ENCODE data around the gene COL18A1.
"Not testable (repeated sequence)": the region's sequence is repeated elsewhere in the genome, so short reads cannot be mapped to it uniquely, and the experiment has no call there.

COL18A1 gene

DNA sequence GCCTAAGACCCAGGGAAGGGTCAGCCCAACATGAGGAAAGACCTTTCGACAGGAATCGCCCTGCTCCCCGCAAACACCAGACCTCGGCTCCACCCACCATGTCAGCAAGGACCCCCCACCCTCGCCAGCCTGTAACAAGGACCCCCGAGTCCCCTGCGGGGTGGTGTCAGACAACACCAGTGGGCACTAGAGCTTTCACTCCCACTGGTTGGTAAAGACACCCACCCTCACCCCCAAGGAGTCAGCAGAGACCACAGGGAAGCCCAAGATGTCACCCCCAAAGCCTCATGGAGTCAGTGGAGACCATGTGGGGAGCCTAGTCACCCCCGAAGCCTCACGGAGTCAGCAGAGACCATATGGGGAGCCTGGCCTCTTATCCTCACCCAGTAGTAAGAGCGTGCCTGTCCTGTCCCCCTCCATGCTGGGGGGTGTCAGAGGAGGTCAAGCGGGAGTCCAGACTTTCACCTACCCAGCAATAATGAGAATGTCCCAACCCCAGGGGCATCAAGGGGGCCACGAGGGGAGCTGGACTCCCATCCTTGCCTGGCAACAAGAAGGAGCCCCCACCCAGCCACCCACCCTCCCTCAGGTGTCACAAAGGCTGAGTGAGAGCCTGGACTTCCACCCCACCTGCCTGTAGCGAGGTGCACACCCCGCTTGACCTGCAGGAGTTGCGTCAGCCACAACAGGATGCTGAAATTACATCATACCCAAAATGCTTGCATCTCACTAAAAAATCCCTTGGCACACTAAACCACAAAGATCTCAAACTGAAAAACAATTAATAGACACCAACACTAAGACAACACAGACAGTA lies 112.5 kb downstream of the COL18A1 start:
- DNase-seq (ENCODE audit: low read depth in 2 of 2) = no peak

DNA sequence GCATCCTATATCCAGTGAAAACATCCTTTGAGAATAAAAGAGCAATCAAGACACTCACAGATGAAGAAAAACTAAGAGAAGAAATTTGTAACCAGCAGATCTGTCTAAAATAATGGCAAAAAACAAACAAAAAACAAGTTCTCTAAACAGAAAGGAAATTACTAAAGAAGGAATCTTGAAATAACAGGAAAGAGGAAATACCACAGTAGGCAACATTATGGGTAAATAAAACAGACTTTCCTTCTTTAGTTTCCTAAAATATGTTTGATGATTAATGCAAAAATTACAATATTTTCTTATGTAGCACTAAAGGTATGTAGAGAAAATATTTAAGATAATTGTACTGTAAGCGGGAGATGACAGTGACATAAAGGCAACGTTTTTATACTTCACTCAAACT lies 113.8 kb downstream of the COL18A1 start:
- DNase-seq (ENCODE audit: low read depth in 2 of 2) = no peak

DNA sequence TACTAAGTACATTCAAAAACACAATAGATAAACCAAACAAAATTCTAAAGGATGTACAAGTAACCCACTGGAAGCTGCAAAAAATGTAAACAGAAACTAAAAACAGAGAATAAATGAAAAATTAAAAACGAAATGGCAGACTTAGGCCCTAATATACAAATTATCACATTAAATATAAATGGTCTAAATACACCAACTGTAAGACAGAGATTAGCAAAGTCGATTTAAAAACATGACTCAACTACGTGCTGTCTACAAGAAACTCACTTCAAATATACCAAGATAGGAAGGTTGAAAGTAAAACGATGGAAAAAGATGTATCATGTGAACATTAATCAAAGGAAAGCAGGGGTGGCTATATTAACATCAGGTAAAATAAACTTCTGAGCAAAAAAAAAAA lies 114.2 kb downstream of the COL18A1 start:
- DNase-seq (ENCODE audit: low read depth in 2 of 2) = no peak

DNA sequence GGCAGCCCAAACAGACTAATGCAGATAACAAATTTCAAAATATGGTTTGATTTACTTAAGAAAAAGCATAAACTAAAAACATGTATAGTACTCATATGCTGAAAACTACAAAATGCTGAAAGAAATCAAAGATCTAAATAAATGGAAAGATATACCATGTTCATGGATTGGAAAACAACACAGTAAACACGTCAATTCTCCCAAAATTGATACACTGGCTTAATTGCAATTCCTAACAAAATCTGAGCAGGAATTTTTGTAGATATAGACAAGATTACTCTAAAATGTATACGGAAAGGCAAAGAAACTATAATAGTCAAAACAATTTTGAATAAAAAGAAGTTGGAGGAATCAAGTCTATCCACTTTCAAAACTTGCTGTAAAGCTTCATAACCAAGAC lies 116.3 kb downstream of the COL18A1 start:
- DNase-seq (ENCODE audit: low read depth in 2 of 2) = no peak

DNA sequence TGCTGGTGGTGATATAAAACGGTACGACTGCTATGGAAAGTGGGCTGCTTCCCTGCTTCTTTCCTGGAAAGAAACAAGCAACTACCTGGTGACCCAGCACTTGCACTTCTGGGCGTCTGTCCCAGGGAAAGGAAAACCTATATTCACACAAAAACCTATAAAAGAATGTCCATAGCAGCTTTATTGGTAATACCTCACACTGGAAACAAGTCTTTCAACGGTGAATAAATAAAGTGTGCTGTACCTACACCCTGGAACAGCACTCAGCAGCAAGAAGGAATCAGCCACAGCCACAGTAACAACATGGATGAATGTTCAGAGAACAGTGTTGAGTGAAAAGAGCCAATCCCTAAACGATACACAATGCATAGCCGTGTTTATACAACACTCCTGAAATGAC lies 117.4 kb downstream of the COL18A1 start:
- DNase-seq (ENCODE audit: low read depth in 2 of 2) = no peak

DNA sequence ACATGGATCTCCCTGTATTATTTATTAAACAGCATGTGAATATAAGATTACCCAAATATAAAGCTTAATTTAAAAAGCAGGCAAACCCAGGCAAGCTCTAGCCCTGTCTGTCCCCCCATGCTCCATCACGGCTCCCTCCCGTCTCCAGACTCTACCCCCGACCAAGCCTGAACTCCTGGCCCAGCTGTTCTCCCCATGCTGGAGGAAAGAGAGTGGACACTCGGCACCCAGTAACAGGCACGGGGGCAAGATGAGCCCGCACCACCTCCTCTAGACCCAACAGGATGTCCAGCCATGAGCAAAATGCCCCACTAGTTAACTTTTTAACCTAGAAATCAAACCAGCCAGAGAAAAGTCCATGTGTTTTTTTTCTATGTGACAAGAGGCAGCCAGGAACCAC lies 118.0 kb downstream of the COL18A1 start:
- DNase-seq (ENCODE audit: low read depth in 2 of 2) = no peak

DNA sequence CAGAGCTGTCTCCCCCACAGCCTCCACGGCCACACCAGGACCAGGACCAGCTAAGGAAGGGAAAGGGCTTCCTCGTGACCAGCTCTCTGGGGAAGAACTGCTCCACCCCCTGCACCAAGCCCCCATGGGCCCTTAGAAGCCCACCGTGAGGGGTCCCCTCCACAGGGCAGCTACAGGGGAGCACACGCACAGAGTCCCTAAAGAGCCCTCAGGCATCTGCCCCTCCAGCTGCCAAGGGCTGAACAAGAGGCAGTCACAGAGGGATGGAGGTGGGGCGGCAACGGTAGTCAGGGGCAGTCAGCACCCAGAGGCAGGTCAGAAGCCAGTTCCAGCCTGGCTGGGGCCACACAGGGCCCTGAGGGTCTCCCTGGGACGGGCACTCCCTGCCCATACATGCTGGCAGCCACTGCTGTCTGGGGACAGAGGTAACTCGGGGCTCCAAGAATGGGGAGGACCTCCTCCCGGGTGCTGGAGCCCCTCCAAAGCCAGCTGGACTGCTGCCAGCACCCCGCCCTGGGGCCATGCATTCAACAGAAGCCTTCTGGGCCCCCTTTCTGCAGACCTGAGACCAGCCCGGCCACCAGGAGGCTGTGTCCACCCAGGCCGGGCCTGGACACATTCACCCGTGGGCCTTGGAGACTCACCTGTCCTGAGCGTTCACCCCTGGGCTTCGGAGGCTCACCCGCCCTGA lies 118.6 kb downstream of the COL18A1 start:
- no peak for DNase-seq (ENCODE audit: low read depth in 2 of 2)

DNA sequence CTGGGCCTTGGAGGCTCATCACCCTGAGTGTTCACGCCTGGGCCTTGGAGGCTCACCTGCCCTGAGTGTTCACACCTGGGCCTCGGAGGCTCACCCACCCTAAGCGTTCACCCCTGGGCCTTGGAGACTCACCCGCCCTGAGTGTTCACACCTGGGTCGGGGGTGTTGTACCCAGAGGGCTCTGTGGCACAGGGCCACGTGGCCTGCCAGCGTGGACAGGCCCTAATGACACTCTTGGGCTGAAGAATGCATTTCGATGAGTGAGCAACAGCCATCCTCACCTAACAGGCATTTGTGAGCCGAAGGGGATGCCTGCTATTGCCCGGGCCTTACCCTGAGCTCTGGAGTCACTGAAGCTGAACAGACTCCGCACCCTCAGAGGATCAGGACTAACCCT lies 119.8 kb downstream of the COL18A1 start:
- no peak for DNase-seq (ENCODE audit: low read depth in 2 of 2)

DNA sequence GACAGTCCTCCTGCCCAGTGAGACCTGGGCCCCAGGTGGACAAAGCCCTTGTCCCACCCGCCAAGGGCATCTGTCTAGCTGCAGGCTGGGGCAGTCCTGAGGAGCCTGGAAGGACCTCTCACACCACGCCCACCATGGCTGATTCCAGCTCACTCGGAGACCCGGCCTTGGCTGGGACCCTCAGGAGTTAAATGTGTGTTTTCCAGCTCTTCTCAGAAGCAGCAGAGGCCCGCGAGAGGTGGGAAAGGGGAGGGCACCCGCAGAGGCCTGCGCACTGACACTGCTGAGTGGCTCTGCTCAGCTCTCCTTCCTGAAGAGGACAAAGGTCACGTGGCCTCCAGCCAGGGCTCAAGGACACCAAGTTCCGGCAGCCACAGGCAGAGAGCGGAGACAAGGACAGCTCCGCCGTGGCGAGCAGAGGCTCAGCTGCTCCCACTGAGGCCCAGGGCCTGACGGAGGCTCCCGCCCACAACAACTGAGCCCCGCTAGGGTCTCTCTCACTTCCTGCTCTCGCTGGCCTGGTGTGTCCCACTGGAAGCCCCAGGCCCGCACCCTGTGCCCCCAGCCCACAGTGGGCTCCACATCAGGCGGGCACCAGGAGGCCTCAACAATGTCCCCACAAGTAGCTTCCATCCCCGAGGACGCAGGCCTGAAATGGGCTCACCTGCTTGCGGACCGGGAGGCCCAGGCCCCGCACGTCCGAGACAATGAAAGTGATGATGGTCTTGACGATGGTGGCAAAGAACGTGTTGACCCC lies 120.4 kb downstream of the COL18A1 start:
- DNase-seq (ENCODE audit: low read depth in 2 of 2) = no peak

DNA sequence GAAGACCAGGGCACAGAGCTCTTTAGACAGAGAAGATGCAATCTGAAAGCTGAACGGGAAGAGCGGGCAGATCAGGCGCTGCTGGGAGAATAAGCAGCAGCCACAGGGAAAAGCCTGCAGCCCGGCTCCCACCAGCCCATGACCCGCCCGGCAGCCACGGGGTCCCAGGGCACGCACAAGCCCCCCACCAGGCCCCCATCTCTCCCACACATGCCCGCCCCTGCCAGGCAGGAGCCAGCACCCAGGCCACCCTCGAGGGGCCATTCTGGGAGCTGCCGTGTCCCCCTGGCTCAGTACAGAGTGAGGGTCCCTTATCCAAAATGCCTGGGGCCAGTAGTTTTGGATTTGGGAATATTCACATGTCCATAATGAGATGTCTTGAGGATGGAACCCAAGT lies 120.9 kb downstream of the COL18A1 start:
- DNase-seq (ENCODE audit: low read depth in 2 of 2) = no peak

DNA sequence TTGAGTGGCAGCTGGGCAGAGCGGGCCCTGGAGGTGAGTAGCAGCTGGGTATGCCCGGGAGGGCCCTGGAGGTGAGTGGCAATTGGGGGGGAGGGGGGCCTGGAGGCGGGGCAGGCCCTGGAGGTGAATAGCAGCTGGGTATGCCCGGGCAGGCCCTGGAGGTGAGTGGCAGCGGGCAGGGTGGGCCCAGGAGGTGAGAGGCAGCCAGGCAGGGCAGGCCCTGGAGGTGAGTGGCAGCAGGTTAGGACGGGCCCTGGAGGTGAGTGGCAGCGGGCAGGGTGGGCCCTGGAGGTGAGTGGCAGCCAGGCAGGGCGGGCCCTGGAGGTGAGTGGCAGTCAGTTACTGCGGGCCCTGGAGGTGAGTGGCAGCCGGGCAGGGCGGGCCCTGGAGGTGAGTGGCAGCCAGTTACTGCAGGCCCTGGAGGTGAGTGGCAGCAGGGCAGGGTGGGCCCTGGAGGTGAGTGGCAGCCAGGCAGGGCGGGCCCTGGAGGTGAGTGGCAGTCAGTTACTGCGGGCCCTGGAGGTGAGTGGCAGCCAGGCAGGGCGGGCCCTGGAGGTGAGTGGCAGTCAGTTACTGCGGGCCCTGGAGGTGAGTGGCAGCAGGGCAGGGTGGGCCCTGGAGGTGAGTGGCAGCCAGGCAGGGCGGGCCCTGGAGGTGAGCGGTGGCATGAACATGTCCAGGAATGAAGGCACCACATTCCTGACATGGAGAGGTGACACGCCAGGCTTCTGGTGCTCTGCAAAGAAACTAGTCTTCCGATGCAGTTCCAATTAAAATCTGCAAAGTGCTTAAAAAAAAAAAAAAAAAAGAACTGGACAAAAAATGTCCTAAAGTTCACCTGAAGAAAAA lies 122.4 kb downstream of the COL18A1 start:
- not testable (repeated sequence) for DNase-seq (ENCODE audit: low read depth in 2 of 2)

DNA sequence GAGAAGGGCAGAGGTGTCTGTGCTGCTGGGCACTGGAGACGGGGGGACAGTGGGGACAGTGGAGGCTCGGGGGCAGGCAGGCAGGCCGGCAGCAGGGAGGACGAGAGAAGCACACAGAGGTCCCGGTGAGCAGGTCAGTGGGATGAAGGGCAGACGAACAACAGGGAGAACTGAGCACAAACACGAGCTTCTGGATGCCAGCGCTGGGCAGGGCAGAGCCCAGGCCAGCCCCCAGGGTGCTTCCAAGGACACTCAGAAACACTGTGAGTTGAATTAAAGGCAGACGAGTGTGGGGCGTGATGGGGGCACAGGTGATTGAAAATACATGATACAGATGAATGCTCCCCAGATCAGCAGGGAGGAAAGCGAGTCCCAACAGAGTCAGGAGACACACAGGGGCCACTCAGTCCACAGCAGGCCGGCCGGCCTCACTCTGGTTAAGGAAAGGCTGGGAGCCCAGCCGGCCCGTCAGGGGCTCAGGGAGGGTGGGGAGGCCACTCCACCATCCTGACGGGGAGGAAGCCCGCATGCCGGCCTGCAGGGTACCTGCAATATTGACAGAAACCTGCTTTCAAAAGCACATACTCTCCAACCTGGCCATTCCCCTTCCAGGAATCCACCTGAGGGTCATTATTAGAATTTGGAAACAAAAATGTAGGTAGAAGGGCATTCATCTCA lies 123.2 kb downstream of the COL18A1 start:
- no peak for DNase-seq (ENCODE audit: low read depth in 2 of 2)

DNA sequence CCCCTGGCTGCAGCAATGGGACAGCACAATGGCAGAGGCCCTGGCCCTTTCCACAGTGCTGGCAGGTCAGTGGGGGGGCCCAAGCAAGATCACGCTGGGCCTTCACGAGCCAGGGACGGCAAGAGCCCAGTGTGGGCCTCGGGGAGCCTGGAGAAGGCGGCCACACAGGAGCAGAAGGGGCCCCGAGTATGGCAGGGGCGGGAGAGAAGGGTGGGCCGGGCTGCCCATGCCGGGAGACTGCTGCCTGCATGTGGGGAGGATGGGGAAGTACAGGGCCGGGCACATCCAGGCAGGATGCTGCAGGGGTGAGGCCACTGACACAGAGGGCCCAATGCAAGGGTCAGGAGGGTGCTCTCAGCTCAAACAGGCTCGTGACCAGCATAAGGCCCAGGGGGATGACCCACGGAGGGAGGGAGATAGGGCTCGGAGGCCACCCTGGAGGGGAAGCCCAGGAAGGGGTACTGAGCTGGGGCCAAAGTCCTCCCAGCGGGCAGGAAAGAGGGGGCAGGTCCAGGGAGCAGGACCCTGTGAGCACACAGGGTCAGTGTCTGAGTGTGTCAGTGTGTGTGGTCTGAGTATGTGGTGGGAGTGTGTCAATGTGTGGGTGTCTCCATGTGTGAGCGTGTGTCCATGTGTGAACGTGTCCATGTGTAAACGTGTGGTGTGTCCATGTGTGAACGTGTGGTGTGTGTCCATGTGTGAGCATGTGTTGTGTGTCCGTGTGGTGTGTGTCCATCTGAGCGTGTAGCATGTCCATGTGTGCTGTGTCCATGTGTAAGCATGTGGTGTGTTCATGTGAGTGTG lies 124.2 kb downstream of the COL18A1 start:
- DNase-seq (ENCODE audit: low read depth in 2 of 2) = no peak

DNA sequence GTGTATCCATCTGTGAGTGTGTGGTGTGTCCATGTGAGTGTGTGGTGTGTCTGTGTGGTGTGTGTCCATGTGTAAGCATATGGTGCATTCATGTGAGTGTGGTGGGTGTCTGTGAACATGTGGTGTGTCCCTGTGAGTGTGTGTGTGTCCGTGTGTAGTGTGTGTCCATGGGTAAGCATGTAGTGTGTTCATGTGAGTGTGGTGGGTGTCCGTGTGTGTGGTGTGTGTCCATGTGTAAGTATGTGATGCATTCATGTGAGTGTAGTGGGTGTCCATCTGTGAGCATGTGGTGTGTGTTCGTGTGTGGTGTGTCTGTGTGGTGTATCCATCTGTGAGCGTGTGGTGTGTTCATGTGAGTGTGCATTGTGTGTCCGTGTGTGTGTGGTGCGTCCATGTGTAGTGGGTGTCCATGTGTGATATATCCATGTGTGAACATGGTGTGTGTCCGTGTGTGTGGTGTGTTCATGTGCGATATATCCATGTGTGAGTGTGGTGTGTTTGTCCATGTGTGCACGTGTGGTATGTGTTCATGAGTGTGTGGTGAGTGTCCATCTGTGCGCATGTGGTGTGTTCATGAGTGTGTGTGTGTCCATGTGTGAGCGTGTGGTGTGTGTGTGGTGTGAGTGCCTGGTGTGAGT lies 124.9 kb downstream of the COL18A1 start:
- DNase-seq (ENCODE audit: low read depth in 2 of 2) = no peak

DNA sequence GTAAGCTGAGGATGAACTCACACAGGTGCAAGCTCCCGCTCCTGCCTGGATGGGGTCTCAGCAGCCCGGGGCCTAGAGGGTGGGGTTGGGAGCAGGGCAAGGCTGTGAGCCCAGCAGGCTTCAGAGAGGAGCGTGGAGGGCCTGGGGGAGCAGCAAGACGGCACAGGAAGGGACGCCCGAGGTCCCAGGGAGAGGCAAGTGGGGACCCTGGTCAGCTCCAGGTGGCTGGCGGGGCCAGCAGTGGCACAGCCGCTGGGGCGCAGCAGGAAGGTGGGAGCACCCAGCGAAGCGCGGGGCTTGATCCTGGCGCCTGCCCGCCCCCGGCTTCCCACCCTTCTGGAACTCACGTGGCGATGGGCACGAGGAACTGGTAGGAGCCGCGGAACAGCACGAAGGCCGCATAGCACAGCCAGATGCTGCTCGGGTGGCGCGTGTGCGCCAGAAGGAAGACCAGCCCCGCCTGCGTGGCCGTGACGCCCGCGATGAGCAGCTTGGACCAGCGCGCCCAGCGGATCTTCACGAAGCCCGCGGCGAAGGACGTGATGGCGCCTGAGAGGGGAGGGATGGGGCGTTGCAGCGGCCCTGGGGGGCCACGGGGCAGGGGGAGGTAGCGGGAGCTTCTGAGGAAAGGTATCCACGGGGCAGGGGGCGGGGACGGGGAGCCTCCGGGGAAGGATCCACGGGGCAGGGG lies 125.6 kb downstream of the COL18A1 start:
- DNase-seq (ENCODE audit: low read depth in 2 of 2) = no peak

DNA sequence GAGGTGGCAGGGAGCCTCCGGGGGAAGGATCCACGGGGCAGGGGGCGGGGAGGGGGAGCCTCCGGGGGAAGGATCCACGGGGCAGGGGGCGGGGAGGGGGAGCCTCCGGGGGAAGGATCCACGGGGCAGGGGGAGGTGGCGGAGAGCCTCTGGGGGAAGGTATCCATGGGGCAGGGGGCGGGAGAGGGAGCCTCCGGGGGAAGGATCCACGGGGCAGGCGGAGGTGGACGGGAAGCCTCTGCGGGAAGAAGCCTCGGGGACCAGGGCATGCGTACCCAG lies 126.1 kb downstream of the COL18A1 start:
- not testable (repeated sequence) for DNase-seq (ENCODE audit: low read depth in 2 of 2)

DNA sequence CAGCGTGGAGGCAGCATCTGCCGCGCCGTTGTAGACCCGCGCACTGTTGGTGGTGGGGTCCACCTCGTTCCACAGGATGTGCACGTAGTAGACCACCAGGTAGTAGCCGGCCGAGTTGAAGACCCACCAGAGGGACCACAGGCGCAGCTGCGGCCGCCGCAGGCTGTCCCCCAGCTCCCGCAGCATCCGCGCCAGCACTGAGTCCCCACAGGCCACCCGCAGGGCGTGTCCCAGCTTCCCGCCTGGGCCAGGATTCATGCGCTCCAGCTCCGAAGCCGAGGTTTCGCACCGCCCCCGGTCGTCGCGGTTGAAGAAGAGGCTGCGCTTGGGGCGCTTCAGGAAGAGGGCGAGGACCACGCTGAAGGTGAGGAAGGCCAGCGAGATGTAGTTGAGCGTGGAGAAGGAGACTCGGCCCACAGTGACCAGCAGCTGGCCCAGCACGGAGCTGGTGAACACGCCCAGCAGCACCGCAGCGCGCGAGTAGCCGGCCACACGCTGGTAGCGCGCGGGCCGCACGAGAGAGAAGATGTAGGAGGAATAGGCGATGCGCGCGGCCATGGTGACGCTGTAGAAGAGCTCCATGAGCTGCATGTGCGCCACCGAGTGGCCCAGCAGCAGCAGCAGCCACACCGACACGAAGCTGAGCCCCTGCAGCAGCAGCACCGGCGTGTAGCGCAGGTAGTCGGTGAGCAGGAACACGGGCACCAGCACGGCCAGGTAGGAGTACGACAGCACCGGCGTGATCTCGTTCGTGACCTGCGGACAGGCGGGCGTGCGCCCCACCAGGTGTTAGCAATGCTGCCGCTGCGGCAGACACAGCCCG lies 126.6 kb downstream of the COL18A1 start:
- DNase-seq (ENCODE audit: low read depth in 2 of 2) = no peak

DNA sequence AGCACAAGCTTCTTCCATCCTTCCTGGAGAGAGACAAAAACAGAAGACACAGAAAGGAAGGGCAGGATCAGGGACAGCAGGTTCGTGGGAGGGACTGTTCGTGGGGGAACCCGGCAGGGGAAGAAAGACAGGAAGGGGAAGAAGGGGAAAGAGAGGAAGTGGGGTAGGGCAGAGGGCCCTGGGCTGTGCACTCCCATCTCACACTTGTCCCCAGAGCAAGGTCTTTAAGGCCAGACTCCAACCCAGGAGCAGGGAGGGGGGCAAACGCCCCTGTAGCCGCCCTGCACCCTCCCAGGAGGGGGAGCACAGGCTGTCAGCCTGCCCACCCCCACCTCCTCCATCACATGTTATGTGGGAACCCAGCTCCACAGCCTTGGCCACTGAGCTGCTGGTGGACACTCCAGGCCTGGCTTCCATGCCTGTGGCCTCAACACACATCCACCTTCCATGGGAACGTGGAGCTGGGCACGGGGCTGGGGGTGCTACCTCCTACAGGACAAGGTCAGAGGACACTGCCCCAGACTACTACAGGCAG lies 127.9 kb downstream of the COL18A1 start:
- DNase-seq (ENCODE audit: low read depth in 2 of 2) = no peak
